Measurements from ENCODE around the gene RIMS1. TPM values are rescaled to one million over a fixed set of nuclear protein-coding genes. Genes with fewer than 3 reads are reported as not detected.

Gene RIMS1
- total RNA-seq, 1 donor from 2014 or later: 3.9 TPM

GRCh38 chr6:72260489-72260888 lies 374.1 kb downstream of the RIMS1 start:
- Histone ChIP-seq H3K4me3 (no peak overlapping the region), H3K9me3 (no peaks in the 10 kb centered on the region), H3K27ac (no peak overlapping the region), H3K36me3 (no peaks in the 10 kb centered on the region), H3K27me3 (no peaks in the 10 kb centered on the region), H3K4me1 (no peaks in the 10 kb centered on the region)
- ATAC-seq (no peak), DNase-seq (no peak)
- intact Hi-C loops (cut with DNase I): no loop called here
- TF ChIP-seq CTCF (IDR thresholded peaks at IDR 0.05): no peak

- no peak overlapping the region for H3K27ac ChIP-seq
- no peak overlapping the region for H3K4me3 ChIP-seq
- no peaks in the 10 kb centered on the region for H3K27me3 ChIP-seq
- intact Hi-C loops (cut with DNase I): no loop called here
- TF ChIP-seq CTCF (IDR thresholded peaks at IDR 0.05): no peak
- no peak for DNase-seq
- no peaks in the 10 kb centered on the region for H3K36me3 ChIP-seq
- no peaks in the 10 kb centered on the region for H3K4me1 ChIP-seq
- no peak for ATAC-seq
- no peaks in the 10 kb centered on the region for H3K9me3 ChIP-seq
Observed at GRCh38 chr6:72261554-72261953, 375.2 kb downstream of the RIMS1 start.

GRCh38 chr6:72262254-72262653 lies 375.9 kb downstream of the RIMS1 start:
- H3K4me1 ChIP-seq: no peaks in the 10 kb centered on the region
- H3K36me3 ChIP-seq: no peaks in the 10 kb centered on the region
- no peaks in the 10 kb centered on the region for H3K27me3 ChIP-seq
- no peaks in the 10 kb centered on the region for H3K9me3 ChIP-seq
- TF ChIP-seq CTCF (IDR thresholded peaks at IDR 0.05): no peak
- ATAC-seq (no peak), DNase-seq (no peak)
- intact Hi-C loops (cut with DNase I): no loop called here
- H3K4me3 ChIP-seq: no peak overlapping the region
- no peak overlapping the region for H3K27ac ChIP-seq

GRCh38 chr6:72267470-72267869 lies 381.1 kb downstream of the RIMS1 start:
- no peak for DNase-seq
- no peak for ATAC-seq
- no peaks in the 10 kb centered on the region for H3K4me1 ChIP-seq

GRCh38 chr6:72271531-72271930 lies 385.2 kb downstream of the RIMS1 start:
- no peak overlapping the region for H3K4me3 ChIP-seq
- no peaks in the 10 kb centered on the region for H3K27me3 ChIP-seq
- intact Hi-C loops (cut with DNase I): no loop called here
- no peaks in the 10 kb centered on the region for H3K4me1 ChIP-seq
- H3K36me3 ChIP-seq: no peaks in the 10 kb centered on the region
- ATAC-seq: no peak
- no peak for TF ChIP-seq CTCF (IDR thresholded peaks at IDR 0.05)
- H3K27ac ChIP-seq: no peak overlapping the region
- H3K9me3 ChIP-seq: no peaks in the 10 kb centered on the region
- DNase-seq: no peak

More at GRCh38 chr6:72267470-72267869, 381.1 kb downstream of the RIMS1 start:
- H3K27me3 ChIP-seq: no peaks in the 10 kb centered on the region
- TF ChIP-seq CTCF (IDR thresholded peaks at IDR 0.05): no peak
- H3K27ac ChIP-seq: no peak overlapping the region
- no peak overlapping the region for H3K4me3 ChIP-seq
- no peaks in the 10 kb centered on the region for H3K9me3 ChIP-seq
- intact Hi-C loops (cut with DNase I): no loop called here
- no peaks in the 10 kb centered on the region for H3K36me3 ChIP-seq

GRCh38 chr6:72272958-72273357 lies 386.6 kb downstream of the RIMS1 start:
- TF ChIP-seq CTCF (IDR thresholded peaks at IDR 0.05): no peak
- DNase-seq: no peak
- no peaks in the 10 kb centered on the region for H3K27me3 ChIP-seq
- intact Hi-C loops (cut with DNase I): no loop called here
- no peak overlapping the region for H3K27ac ChIP-seq
- ATAC-seq: no peak
- H3K9me3 ChIP-seq: no peaks in the 10 kb centered on the region
- no peaks in the 10 kb centered on the region for H3K36me3 ChIP-seq
- no peaks in the 10 kb centered on the region for H3K4me1 ChIP-seq
- H3K4me3 ChIP-seq: no peak overlapping the region
